Fibroblast of mammary gland (primary cell): ENCODE measurements around the gene SCN1A.
A peak's percentile ranks its signal among the peaks of the same experiment; 100 is the strongest.

ENCODE experiments used
- DNase-seq: peaks from one replicate; pipeline ENCODE4 v3.0.0-alpha.2; 2010; ENCODE audit warnings: low read depth
- H3K4me3 ChIP-seq: 2 replicates; pipeline ENCODE4 v1.5.1; 2011; ENCODE audit warnings: low read depth, mild to moderate bottlenecking, low read length, moderate library complexity; ENCODE audit not compliant: control insufficient read depth
- TF ChIP-seq, protein P1 (sequence below): conservative IDR thresholded peaks from 2 replicates; pipeline ENCODE4 v1.5.1; 2011; ENCODE audit warnings: low read depth, low read length, inconsistent platforms; ENCODE audit not compliant: control insufficient read depth, insufficient read depth

Gene SCN1A

DNA sequence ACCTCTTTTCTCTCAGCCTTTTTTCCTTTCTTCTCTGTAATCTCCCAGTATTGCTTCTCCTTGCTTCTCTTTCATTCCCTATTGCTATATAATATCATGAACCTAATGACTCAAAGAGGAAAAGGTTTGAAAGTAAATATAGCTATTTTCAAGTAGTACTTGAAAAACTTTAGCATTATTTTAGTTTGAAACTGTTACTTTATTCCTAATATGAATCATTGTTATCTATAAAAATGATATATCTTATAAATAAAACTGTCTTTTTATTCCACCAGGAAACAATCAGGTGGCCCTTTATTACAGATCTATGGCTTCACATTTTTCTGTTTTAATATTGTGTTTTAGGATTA lies 311 bp upstream of the SCN1A start:
- H3K4me3 ChIP-seq: no peak overlapping the region
- no peak for DNase-seq
- TF ChIP-seq, protein P1, sequence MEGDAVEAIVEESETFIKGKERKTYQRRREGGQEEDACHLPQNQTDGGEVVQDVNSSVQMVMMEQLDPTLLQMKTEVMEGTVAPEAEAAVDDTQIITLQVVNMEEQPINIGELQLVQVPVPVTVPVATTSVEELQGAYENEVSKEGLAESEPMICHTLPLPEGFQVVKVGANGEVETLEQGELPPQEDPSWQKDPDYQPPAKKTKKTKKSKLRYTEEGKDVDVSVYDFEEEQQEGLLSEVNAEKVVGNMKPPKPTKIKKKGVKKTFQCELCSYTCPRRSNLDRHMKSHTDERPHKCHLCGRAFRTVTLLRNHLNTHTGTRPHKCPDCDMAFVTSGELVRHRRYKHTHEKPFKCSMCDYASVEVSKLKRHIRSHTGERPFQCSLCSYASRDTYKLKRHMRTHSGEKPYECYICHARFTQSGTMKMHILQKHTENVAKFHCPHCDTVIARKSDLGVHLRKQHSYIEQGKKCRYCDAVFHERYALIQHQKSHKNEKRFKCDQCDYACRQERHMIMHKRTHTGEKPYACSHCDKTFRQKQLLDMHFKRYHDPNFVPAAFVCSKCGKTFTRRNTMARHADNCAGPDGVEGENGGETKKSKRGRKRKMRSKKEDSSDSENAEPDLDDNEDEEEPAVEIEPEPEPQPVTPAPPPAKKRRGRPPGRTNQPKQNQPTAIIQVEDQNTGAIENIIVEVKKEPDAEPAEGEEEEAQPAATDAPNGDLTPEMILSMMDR: no peak

DNA sequence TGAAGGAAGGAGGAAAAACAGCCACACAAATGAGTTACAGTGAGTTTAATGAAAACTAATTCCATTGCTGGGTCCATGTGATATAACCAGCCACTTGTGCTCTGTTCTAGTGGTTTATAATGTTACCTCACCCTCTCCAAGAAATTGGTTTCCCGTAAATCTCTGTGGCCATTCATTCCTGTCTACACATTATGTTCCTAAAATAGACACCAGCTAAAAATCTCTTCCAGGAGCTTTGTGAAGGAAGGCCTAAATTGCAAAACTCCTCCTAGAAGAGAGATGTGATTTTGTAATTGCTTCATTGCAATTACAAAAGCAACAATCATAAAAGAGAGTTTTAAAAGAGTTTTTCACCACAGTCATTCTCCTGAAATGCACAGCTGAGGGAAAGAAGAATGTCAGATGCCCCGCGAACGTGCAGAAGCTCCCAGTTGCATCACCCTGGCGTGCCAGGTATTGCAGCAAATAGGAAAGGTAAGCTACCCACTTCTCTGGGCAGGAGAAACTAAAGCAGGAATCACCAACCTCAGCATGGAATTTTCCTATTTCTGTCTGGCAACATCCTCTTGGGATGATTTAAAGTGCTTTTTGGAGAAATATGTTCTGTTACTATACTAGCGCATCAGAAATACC lies 1.7 kb downstream of the SCN1A start:
- peak; percentile 64 for DNase-seq
- TF ChIP-seq, protein P1: no peak
- no peak overlapping the region for H3K4me3 ChIP-seq

DNA sequence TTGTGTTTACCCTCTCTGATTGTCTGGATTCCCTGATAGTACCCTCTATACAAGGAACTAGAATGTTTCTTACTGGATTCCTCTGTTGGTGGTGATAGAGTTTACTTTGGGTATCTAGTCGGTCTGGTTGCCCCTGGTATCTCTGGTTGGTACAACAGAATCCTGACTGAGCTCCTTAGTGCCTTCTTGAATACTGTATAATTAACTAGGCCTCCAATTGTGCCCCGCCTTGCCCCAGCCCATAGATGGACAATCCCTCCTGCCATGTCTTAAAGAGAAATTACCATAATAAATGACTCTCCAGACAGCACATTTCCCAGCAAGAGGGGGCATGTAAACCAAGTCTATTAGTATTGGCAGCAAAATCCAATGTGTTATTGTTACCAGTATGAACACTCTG lies 2.3 kb downstream of the SCN1A start:
- no peak overlapping the region for H3K4me3 ChIP-seq
- no peak for DNase-seq
- TF ChIP-seq, protein P1: no peak

DNA sequence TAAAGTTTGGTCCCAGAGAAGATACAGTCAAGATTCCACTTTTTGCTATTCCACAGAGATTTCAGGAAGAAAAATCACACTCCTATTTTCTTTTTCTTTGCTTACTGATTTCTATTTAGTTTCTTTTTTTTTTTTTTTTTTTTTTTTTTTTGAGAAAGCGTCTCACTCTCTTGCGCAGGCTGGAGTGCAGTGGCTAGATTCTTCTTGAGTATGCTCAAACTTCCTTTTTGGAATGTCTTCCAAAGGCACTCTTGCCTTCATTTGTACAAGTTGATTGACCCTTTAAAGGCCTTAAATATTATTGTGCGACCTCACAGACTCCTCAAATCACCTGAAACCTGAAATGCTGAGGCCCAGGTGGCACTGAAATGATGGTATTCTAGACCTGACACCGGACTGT lies 9.6 kb downstream of the SCN1A start:
- TF ChIP-seq, protein P1: no peak
- no peak for DNase-seq

DNA sequence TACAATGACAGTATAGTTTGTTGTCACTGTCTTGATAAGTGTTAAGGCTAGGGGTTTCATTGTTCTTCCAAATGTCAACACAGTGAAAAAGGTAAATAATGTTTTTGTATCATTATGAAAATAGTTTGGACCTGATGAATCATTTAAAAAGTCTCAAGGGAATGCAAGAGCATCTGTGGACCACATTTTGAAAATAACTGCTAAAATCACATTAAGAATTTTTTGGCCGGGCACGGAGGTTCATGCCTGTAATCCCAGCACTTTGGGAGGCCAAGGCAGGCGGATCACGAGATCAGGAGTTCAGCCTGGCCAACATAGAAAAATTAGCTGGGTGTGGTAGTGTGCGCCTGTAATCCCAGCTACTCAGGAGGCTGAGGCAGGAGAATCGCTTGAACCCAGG lies 10.3 kb downstream of the SCN1A start:
- peak; percentile 69 for DNase-seq
- TF ChIP-seq, protein P1: no peak
- no peak overlapping the region for H3K4me3 ChIP-seq

More for the DNA sequence above, 9.6 kb downstream of the SCN1A start:
- no peak overlapping the region for H3K4me3 ChIP-seq

DNA sequence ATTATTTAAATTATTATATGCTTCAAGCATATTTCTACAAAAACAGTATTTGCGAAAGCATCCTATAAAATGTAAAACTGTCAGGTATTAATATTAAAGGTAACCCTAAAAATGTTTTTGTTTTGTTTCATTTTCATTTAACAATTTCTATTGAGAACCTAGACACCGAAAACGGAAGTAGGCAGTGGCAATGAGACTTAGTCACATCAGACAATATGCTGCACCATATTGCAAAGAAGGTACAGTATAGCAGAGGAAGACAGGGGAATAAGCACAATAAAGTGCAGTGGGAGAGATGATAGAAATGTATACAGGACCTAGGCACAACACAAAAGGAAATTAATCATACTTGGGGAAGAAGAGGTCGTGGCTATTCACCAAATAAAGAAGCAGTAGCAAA lies 12.2 kb downstream of the SCN1A start:
- TF ChIP-seq, protein P1: no peak
- no peak overlapping the region for H3K4me3 ChIP-seq
- no peak for DNase-seq

DNA sequence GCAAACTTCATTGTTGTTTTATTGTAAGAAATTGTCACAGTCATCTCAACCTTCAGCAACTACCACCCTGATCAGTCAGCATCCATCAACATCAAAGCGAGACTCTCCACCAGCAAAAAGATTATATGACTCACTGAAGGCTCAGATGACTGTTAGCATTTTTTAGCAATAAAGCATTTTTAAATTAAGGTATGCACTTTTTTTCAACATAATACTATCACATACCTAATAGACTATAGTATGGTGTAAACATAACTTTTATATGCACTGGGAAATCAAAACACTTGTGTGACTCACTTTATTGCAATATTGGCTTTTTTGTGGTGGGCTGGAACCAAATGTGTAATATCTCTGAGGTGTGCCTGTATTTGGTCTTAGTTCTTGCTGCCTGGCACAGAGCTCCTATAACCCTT lies 15.6 kb downstream of the SCN1A start:
- TF ChIP-seq, protein P1: no peak

More for the DNA sequence above, 15.6 kb downstream of the SCN1A start:
- DNase-seq: peak; percentile 57
- no peak overlapping the region for H3K4me3 ChIP-seq
